LNCAP (cell line): ENCODE results near the gene CREBRF.

ENCODE experiments used
- TF ChIP-seq, protein P1 (sequence below): fragments of 450-650 bp; IDR thresholded peaks from 2 replicates; pipeline ENCODE4 v1.5.1; 2017; ENCODE audit warnings: mild to moderate bottlenecking

Gene CREBRF

DNA sequence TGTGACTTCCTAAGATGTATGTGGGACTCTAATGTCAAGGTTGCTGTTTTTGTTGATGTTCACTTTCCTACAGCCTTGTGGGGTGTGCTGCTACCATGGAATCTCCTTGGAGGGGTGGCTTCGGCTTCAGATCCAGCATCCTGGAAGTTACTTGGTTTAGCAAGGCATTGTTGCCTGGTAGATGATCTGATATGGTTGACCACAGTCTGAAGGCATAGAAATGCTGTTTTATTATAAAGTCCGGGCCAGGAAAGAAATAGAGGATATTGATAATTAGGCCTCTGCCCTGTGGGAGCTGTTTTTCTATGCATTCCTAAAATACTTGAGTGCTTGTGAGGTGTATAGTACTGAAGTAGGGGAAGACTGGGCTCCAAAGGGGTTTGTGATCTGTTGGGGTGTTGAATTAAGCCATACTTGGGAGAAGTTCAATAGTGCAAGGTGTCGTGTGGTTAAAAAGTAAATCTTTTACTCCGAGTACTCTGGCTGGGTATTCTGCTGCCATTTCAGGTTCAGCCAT lies 27.3 kb upstream of the CREBRF start:
- TF ChIP-seq, protein P1, sequence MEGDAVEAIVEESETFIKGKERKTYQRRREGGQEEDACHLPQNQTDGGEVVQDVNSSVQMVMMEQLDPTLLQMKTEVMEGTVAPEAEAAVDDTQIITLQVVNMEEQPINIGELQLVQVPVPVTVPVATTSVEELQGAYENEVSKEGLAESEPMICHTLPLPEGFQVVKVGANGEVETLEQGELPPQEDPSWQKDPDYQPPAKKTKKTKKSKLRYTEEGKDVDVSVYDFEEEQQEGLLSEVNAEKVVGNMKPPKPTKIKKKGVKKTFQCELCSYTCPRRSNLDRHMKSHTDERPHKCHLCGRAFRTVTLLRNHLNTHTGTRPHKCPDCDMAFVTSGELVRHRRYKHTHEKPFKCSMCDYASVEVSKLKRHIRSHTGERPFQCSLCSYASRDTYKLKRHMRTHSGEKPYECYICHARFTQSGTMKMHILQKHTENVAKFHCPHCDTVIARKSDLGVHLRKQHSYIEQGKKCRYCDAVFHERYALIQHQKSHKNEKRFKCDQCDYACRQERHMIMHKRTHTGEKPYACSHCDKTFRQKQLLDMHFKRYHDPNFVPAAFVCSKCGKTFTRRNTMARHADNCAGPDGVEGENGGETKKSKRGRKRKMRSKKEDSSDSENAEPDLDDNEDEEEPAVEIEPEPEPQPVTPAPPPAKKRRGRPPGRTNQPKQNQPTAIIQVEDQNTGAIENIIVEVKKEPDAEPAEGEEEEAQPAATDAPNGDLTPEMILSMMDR = no peak

DNA sequence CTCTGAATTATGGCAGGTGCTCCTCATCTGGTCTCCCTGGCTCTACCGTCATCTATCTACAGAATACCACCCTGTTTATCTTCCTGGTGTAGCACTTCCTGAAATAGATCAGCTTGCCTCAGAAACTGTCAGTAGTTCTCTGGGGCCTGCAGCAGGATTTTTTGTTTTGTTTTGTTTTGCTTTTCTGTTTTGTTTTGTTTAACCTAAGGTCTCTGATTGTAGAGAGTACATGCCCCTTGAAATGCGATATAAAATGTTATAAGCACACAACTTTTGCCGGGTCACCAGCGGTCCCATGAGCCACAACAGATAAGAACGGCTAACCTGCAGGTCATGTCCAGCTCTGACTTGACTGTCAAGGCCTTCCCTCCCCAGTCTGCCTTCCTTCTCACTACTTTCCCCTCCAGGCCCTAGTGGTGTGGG lies 26.6 kb upstream of the CREBRF start:
- TF ChIP-seq, protein P1 = no peak

DNA sequence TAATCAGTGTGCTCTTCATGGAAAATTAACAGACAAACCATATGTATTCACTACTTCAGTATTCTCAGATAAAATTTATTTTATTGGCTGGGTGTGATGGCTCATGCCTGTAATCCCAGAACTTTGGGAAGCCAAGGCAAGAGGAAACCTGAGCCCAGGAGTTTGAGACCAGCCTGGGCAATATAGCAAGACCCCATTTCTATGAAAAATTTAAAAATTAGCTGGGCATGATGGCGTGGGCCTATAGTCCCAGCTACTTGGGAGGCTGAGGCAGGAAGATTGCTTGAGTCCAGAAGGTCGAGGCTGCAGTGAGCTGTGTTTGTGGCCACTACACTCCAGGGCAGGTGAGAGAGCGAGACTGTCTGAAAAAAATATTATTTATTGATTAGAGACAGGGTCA lies 23.4 kb upstream of the CREBRF start:
- TF ChIP-seq, protein P1 = no peak

DNA sequence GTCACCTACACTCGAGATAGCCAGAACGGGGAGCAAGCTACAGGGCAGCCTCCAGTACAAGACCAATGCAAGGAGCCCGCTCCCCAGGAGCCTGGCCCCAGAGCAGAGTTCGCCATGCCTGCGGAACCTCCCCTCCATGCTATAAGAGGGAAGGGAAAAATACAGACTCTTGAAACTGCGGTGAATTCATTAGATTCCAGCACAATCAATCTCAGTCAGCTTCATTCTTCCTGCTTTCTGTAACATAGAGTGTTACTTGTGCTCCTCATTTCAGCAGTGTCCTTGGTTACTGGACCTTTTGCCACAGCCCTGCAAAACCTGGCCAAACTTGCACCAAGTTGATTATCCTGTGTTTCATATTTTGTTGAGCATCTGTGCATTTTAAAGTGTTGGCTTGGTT lies 22.2 kb upstream of the CREBRF start:
- TF ChIP-seq, protein P1 = no peak

DNA sequence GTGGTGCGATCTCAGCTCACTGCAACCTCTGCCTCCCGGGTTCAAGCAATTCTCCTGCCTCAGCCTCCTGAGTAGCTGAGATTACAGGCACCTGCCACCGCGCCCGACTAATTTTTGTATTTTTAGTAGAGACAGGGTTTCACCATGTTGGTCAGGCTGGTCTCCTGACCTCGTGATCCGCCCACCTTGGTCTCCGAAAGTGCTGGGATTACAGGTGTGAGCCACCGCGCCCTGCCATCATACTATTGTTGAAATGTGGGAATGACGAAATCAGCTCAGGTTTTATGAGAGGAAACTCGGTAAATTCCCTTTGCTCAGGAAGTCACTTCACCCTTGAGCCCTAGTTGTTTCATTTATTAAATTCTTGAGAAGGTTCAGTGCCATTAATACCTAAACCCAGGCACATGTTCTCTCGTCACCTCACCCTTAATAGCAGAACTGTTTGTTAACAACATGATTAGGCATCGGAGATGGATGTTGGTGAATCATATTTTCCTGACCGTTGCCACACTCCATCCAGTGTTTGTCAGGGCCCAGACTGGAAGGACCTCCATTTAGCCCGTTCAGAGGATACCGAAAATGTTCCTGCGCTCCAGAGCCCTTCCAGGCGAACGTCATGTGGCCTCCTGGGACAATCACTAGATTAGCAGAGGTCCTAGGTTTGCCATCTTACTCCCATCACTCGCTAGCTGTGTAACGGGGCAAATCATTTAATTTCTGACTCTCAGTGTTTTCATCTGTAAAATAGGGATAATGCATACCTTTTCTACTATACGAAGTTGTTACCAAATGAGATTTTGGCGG lies 20.0 kb upstream of the CREBRF start:
- TF ChIP-seq, protein P1 = no peak

DNA sequence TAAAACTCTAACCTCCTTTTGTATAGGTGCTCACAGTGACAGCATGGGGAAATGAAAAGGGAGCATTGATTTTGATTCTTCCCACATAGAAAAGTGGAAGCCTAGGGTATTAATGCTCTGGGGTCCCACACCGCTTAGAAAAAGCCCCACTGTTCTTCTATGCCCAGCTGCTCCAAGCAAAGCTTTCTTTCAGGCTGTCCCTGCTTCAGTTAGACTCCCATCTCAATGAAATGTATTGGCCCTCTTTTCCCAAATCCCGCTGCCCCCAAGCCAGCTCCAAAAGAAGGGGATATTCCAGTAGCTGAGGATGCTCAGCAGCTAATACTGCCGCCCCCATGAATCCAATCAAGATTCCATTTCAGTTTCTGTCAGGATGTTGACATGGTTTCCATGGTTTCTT lies 17.0 kb upstream of the CREBRF start:
- TF ChIP-seq, protein P1 = no peak

DNA sequence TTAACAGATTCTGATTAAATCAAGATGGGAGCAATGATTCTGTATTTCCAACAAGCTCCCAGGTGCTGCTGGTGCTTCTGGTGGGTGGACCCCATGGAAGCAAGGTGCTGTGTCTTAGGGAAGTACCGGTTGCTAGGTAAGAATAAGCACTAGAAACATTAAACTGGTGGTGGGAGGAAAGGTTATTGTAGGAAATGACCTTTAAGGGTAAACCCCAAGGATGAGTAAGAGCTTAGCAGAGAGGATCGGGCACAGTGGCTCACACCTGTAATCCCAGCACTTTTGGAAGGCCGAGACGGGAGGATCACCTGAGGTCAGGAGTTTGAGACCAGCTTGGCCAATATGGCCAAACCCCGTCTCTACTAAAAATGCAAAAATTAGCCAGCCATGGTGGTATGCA lies 16.2 kb upstream of the CREBRF start:
- TF ChIP-seq, protein P1 = no peak
